Measurements from ENCODE around the gene KLHL6. TPM values are rescaled to one million over a fixed set of nuclear protein-coding genes. Genes with fewer than 3 reads are reported as not detected.

The KLHL6 gene
- total RNA-seq, 1 experiment from 2014 or later: not detected

- no peaks in the 10 kb centered on the region for H3K4me1 ChIP-seq (ENCODE audit: insufficient read depth, low read length, poor library complexity, severe bottlenecking)
- DNase-seq (ENCODE audit: low spot score): no peak
- intact Hi-C loops (cut with micrococcal nuclease; ENCODE audit: unreplicated experiment): no loop called here
- ChIA-PET CTCF (no interaction called here), POLR2A (ENCODE audit: low non-redundant PET) (no interaction called here)
- no peaks in the 10 kb centered on the region for H3K9me3 ChIP-seq (ENCODE audit: low read depth, low read length, poor library complexity, severe bottlenecking)
- H3K4me3 ChIP-seq (ENCODE audit: low read depth, low read length, poor library complexity, severe bottlenecking): no peak overlapping the region
- no peak for TF ChIP-seq CTCF (conservative IDR thresholded peaks at IDR 0.05; ENCODE audit: low read depth, low read length)
- TF ChIP-seq EZH2 (IDR thresholded peaks at IDR 0.05; ENCODE audit: borderline replicate concordance, low read depth, low read length, poor library complexity, severe bottlenecking): no peak
- no TSS peak for BruUV-seq (replicated peaks)
- no peaks in the 10 kb centered on the region for H3K36me3 ChIP-seq (ENCODE audit: insufficient read depth, low read length, poor library complexity, severe bottlenecking)
- H3K27ac ChIP-seq (ENCODE audit: low read depth, low read length, poor library complexity, severe bottlenecking): no peak overlapping the region
- H3K27me3 ChIP-seq (replicated peaks; ENCODE audit: insufficient read depth, low read depth, low read length, poor library complexity): no peaks in the 10 kb centered on the region
Measured at GRCh38 chr3:183485093-183485492, 70.4 kb downstream of the KLHL6 start.

- ChIA-PET CTCF (no interaction called here), POLR2A (ENCODE audit: low non-redundant PET) (no interaction called here)
- intact Hi-C loops (cut with micrococcal nuclease; ENCODE audit: unreplicated experiment): no loop called here
- no peaks in the 10 kb centered on the region for H3K27me3 ChIP-seq (replicated peaks; ENCODE audit: insufficient read depth, low read depth, low read length, poor library complexity)
- no peaks in the 10 kb centered on the region for H3K9me3 ChIP-seq (ENCODE audit: low read depth, low read length, poor library complexity, severe bottlenecking)
- H3K36me3 ChIP-seq (ENCODE audit: insufficient read depth, low read length, poor library complexity, severe bottlenecking): no peaks in the 10 kb centered on the region
- no peaks in the 10 kb centered on the region for H3K4me1 ChIP-seq (ENCODE audit: insufficient read depth, low read length, poor library complexity, severe bottlenecking)
- no peak overlapping the region for H3K4me3 ChIP-seq (ENCODE audit: low read depth, low read length, poor library complexity, severe bottlenecking)
- no peak overlapping the region for H3K27ac ChIP-seq (ENCODE audit: low read depth, low read length, poor library complexity, severe bottlenecking)
- no TSS peak for BruUV-seq (replicated peaks)
- DNase-seq (ENCODE audit: low spot score): no peak
- no peak for TF ChIP-seq EZH2 (IDR thresholded peaks at IDR 0.05; ENCODE audit: borderline replicate concordance, low read depth, low read length, poor library complexity, severe bottlenecking)
- TF ChIP-seq CTCF (conservative IDR thresholded peaks at IDR 0.05; ENCODE audit: low read depth, low read length): no peak
Measured at GRCh38 chr3:183484431-183485075, 71.0 kb downstream of the KLHL6 start.

- Histone ChIP-seq H3K27me3 (replicated peaks; ENCODE audit: insufficient read depth, low read depth, low read length, poor library complexity) (peaks cover under 1% of the 10 kb centered on the region), H3K4me3 (ENCODE audit: low read depth, low read length, poor library complexity, severe bottlenecking) (no peak overlapping the region), H3K9me3 (ENCODE audit: low read depth, low read length, poor library complexity, severe bottlenecking) (no peaks in the 10 kb centered on the region), H3K27ac (ENCODE audit: low read depth, low read length, poor library complexity, severe bottlenecking) (no peak overlapping the region), H3K36me3 (ENCODE audit: insufficient read depth, low read length, poor library complexity, severe bottlenecking) (no peaks in the 10 kb centered on the region), H3K4me1 (ENCODE audit: insufficient read depth, low read length, poor library complexity, severe bottlenecking) (no peaks in the 10 kb centered on the region)
- POLR2A ChIA-PET (ENCODE audit: low non-redundant PET): no interaction called here
- no peak for TF ChIP-seq CTCF (conservative IDR thresholded peaks at IDR 0.05; ENCODE audit: low read depth, low read length)
- intact Hi-C loops (cut with micrococcal nuclease; ENCODE audit: unreplicated experiment): no loop called here
- BruUV-seq (replicated peaks): no TSS peak
- CTCF ChIA-PET: no interaction called here
- DNase-seq (ENCODE audit: low spot score): no peak
Measured at GRCh38 chr3:183481582-183481981, 73.9 kb downstream of the KLHL6 start.

Data from A673 (cell line).